IMR-90 (cell line): Measurements from ENCODE around the gene RPS27A. TPM values are rescaled to one million over a fixed set of nuclear protein-coding genes. Genes with fewer than 3 reads are reported as not detected.

ENCODE experiments used
- ATAC-seq: fragments of 200-7000 bp; cut with Tn5 transposase; 2 replicates; pipeline ENCODE4 v1.9.1; 2020; ENCODE audit warnings: low read depth, mild to moderate bottlenecking, moderate library complexity
- BruUV-seq: library from RNA; stranded (reverse); fragments of 400-500 nt; replicated peaks from 2 replicates; lab custom pipeline; 2021; lab: Mats Ljungman, UMichigan
- CTCF ChIA-PET: fragments of 300-600 bp; formaldehyde crosslinking; extraction: SDS; loops from one replicate; lab custom pipeline; 2021; ENCODE audit warnings: antibody characterized with exemption; lab: Yijun Ruan, JAX
- POLR2A ChIA-PET: fragments of 300-600 bp; sonication (Branson Sonifier 250); formaldehyde crosslinking; loops from one replicate; lab custom pipeline; 2022; ENCODE audit warnings: antibody characterized with exemption; ENCODE audit not compliant: unreplicated experiment; lab: Charles Lee
- DNase-seq: peaks from one replicate; pipeline ENCODE4 v3.0.0; 2013
- H2AFZ ChIP-seq: replicated peaks from 2 replicates; pipeline ENCODE3; 2013; ENCODE audit warnings: low read length, mild to moderate bottlenecking; ENCODE audit not compliant: poor library complexity
- H2AK5ac ChIP-seq: 2 replicates; pipeline ENCODE4 v1.6.1; 2013; ENCODE audit warnings: low read depth, low read length, inconsistent platforms
- H2AK9ac ChIP-seq: replicated peaks from 2 replicates; pipeline ENCODE3; 2013; ENCODE audit warnings: mild to moderate bottlenecking, low read depth, low read length, moderate library complexity; ENCODE audit not compliant: poor library complexity
- H2BK120ac ChIP-seq: 2 replicates; pipeline ENCODE4 v1.6.1; 2013; ENCODE audit warnings: low read depth, low read length, inconsistent platforms
- H2BK15ac ChIP-seq: 3 replicates; pipeline ENCODE4 v1.6.1; 2013; ENCODE audit warnings: low read depth, low read length, inconsistent platforms
- H2BK20ac ChIP-seq: 2 replicates; pipeline ENCODE4 v1.6.1; 2013; ENCODE audit warnings: low read depth, mild to moderate bottlenecking, inconsistent platforms, low read length, moderate library complexity
- H2BK5ac ChIP-seq: 2 replicates; pipeline ENCODE4 v1.6.1; 2013; ENCODE audit warnings: mild to moderate bottlenecking, low read depth, low read length, inconsistent platforms; ENCODE audit not compliant: poor library complexity, severe bottlenecking
- H3K14ac ChIP-seq: replicated peaks from 2 replicates; pipeline ENCODE4 v1.6.1; 2013; ENCODE audit warnings: low read depth, low read length, inconsistent platforms
- H3K18ac ChIP-seq: 2 replicates; pipeline ENCODE4 v1.6.1; 2013; ENCODE audit warnings: low read depth, low read length, control low read depth
- H3K23ac ChIP-seq: 2 replicates; pipeline ENCODE4 v1.6.1; 2013; ENCODE audit warnings: low read depth, low read length, inconsistent platforms
- H3K27ac ChIP-seq: 2 replicates; pipeline ENCODE4 v1.5.1; 2013; ENCODE audit warnings: mild to moderate bottlenecking, control low read depth, low read length; ENCODE audit not compliant: insufficient read depth
- H3K27me3 ChIP-seq: 2 replicates; pipeline ENCODE4 v1.6.1; 2013; ENCODE audit warnings: low read length; ENCODE audit not compliant: control insufficient read depth, insufficient read depth
- H3K36me3 ChIP-seq: 2 replicates; pipeline ENCODE4 v1.6.1; 2013; ENCODE audit warnings: low read length, mixed read lengths; ENCODE audit not compliant: control insufficient read depth, insufficient read depth
- H3K4ac ChIP-seq: 2 replicates; pipeline ENCODE4 v1.6.1; 2013; ENCODE audit warnings: low read depth, low read length, inconsistent platforms
- H3K4me1 ChIP-seq: 2 replicates; pipeline ENCODE4 v1.6.1; 2013; ENCODE audit warnings: low read length, mixed read lengths; ENCODE audit not compliant: control insufficient read depth, insufficient read depth
- H3K4me2 ChIP-seq: 2 replicates; pipeline ENCODE4 v1.6.1; 2013; ENCODE audit warnings: low read depth, mild to moderate bottlenecking, control low read depth, low read length, moderate library complexity
- H3K4me3 ChIP-seq: 2 replicates; pipeline ENCODE4 v1.5.1; 2013; ENCODE audit warnings: low read depth, mild to moderate bottlenecking, control low read depth, low read length, moderate library complexity; ENCODE audit not compliant: insufficient read depth
- H3K56ac ChIP-seq: 2 replicates; pipeline ENCODE4 v1.6.1; 2013; ENCODE audit warnings: low read length, inconsistent platforms; ENCODE audit not compliant: insufficient read depth; ENCODE audit errors: extremely low read depth
- H3K79me1 ChIP-seq, 2 experiments: 2 replicates each; pipeline ENCODE4 v1.6.1; 2013; ENCODE audit warnings: low read length in 2 of 2, inconsistent platforms in 1 of 2, low read depth in 1 of 2
- H3K9ac ChIP-seq: 2 replicates; pipeline ENCODE4 v1.6.1; 2013; ENCODE audit warnings: low read depth, low read length, control low read depth
- H3K9me1 ChIP-seq: 2 replicates; pipeline ENCODE4 v1.6.1; 2013; ENCODE audit warnings: low read length, inconsistent platforms; ENCODE audit not compliant: insufficient read depth
- H3K9me3 ChIP-seq: 2 replicates; pipeline ENCODE4 v1.6.1; 2013; ENCODE audit warnings: low read length; ENCODE audit not compliant: control insufficient read depth, insufficient read depth
- H4K20me1 ChIP-seq: 2 replicates; pipeline ENCODE4 v1.6.1; 2013; ENCODE audit warnings: low read length, inconsistent platforms; ENCODE audit not compliant: insufficient read depth
- H4K5ac ChIP-seq: 2 replicates; pipeline ENCODE4 v1.6.1; 2013; ENCODE audit warnings: mild to moderate bottlenecking, low read depth, low read length, control low read depth
- H4K8ac ChIP-seq, 2 experiments: 2 replicates each; pipeline ENCODE4 v1.6.1; 2013; ENCODE audit warnings: low read depth in 2 of 2, low read length in 2 of 2, control low read depth in 1 of 2, inconsistent platforms in 1 of 2
- H4K91ac ChIP-seq: 2 replicates; pipeline ENCODE4 v1.6.1; 2013; ENCODE audit warnings: low read depth, low read length, inconsistent platforms; ENCODE audit not compliant: insufficient read depth
- BHLHE40 ChIP-seq: fragments of 150-350 bp; IDR thresholded peaks from 2 replicates; pipeline ENCODE4 v1.6.1; 2016; ENCODE audit warnings: mild to moderate bottlenecking, low read depth, low read length
- CEBPB ChIP-seq: IDR thresholded peaks from 2 replicates; pipeline ENCODE4 v1.6.1; 2012; ENCODE audit warnings: low read depth, low read length, improper control_type of control experiment
- CHD1 ChIP-seq: IDR thresholded peaks from 2 replicates; pipeline ENCODE4 v1.6.1; 2012; ENCODE audit warnings: low read depth, low read length, improper control_type of control experiment
- FOS ChIP-seq: fragments of 150-350 bp; IDR thresholded peaks from 2 replicates; pipeline ENCODE4 v1.6.1; 2016; ENCODE audit warnings: low read depth, low read length
- MAFK ChIP-seq: IDR thresholded peaks from 2 replicates; pipeline ENCODE4 v1.6.1; 2012; ENCODE audit warnings: low read depth, low read length, improper control_type of control experiment
- MAZ ChIP-seq: IDR thresholded peaks from 2 replicates; pipeline ENCODE4 v1.6.1; 2012; ENCODE audit warnings: low read depth, mild to moderate bottlenecking, low read length, improper control_type of control experiment, moderate library complexity, borderline replicate concordance
- MXI1 ChIP-seq: IDR thresholded peaks from 2 replicates; pipeline ENCODE4 v1.6.1; 2012; ENCODE audit warnings: low read depth, mild to moderate bottlenecking, low read length, moderate library complexity, borderline replicate concordance
- NFE2L2 ChIP-seq: fragments of 150-350 bp; IDR thresholded peaks from 2 replicates; pipeline ENCODE4 v1.6.1; 2016; ENCODE audit warnings: low read depth, mild to moderate bottlenecking, low read length
- POLR2A ChIP-seq: IDR thresholded peaks from 2 replicates; pipeline ENCODE4 v1.6.1; 2012; ENCODE audit warnings: mild to moderate bottlenecking, low read depth, low read length
- RAD21 ChIP-seq: IDR thresholded peaks from 2 replicates; pipeline ENCODE4 v1.6.1; 2012; ENCODE audit warnings: low read length, improper control_type of control experiment
- RCOR1 ChIP-seq: IDR thresholded peaks from 2 replicates; pipeline ENCODE4 v1.6.1; 2012; ENCODE audit warnings: mild to moderate bottlenecking, low read length, improper control_type of control experiment; ENCODE audit not compliant: insufficient replicate concordance
- RFX5 ChIP-seq: IDR thresholded peaks from 2 replicates; pipeline ENCODE4 v1.8.0; 2012; ENCODE audit warnings: low read depth, mild to moderate bottlenecking, low read length, moderate library complexity
- SMC3 ChIP-seq: fragments of 150-350 bp; IDR thresholded peaks from 2 replicates; pipeline ENCODE4 v1.6.1; 2016; ENCODE audit warnings: low read depth, mild to moderate bottlenecking, antibody characterized with exemption, low read length, moderate library complexity
- WGBS, 2 experiments: methylation state at CpG; one replicate each; pipeline versions ENCODE4 v1.1.5 to v1.1.7; 2013; ENCODE audit warnings: missing lambda C conversion rate in 2 of 2; ENCODE audit not compliant: insufficient read length in 1 of 2; ENCODE audit errors: extremely low coverage in 2 of 2; 5-methylcytosine and 5-hydroxymethylcytosine counted together
- dilution Hi-C: fragments of 300-500 bp; cut with HindIII; formaldehyde crosslinking; loops from one replicate; pipeline ENCODE4 v1.14.3; 2018; ENCODE audit warnings: low sequenced_read_pairs; ENCODE audit not compliant: unreplicated experiment
- in situ Hi-C: fragments of 300-500 bp; cut with MboI; formaldehyde crosslinking; loops from 3 replicates; pipeline ENCODE4 v1.14.3; 2019; ENCODE audit warnings: low sequenced_read_pairs, inconsistent platforms, mixed read lengths
- intact Hi-C: fragments of 100-400 bp; cut with micrococcal nuclease; formaldehyde crosslinking; loops from 2 replicates; pipeline ENCODE4 v1.10.0; 2022
- polyA plus RNA-seq, 3 experiments: library from polyadenylated mRNA; depleted of rRNA; stranded (reverse); fragments of >200 nt; gene quantifications; 2 replicates each; pipeline ENCODE4 v1.2.3, GENCODE V29; 2012; ENCODE audit warnings: low replicate concordance in 1 of 3
- total RNA-seq: library from RNA; depleted of rRNA; stranded (reverse); fragments of >200 nt; gene quantifications from 2 replicates; pipeline ENCODE4 v1.2.3, GENCODE V29; 2012
- TF ChIP-seq, protein P1 (sequence below): conservative IDR thresholded peaks from 2 replicates; pipeline ENCODE4 v1.5.1; 2012; ENCODE audit warnings: mild to moderate bottlenecking, low read depth, low read length, improper control_type of control experiment
- TF ChIP-seq, protein P2 (sequence below): fragments of 150-350 bp; IDR thresholded peaks from 2 replicates; pipeline ENCODE4 v1.6.1; 2016; ENCODE audit warnings: low read depth, mild to moderate bottlenecking, low read length, moderate library complexity, borderline replicate concordance
- TF ChIP-seq, protein P3 (sequence below): fragments of 150-350 bp; IDR thresholded peaks from 2 replicates; pipeline ENCODE4 v1.6.1; 2017; ENCODE audit warnings: mild to moderate bottlenecking, antibody characterized with exemption, low read length, low read depth

RPS27A gene
- total and polyA plus RNA-seq, 2 of the 4 experiments (the other 2 are of a cell fraction): 496 to 1,421 TPM

DNA sequence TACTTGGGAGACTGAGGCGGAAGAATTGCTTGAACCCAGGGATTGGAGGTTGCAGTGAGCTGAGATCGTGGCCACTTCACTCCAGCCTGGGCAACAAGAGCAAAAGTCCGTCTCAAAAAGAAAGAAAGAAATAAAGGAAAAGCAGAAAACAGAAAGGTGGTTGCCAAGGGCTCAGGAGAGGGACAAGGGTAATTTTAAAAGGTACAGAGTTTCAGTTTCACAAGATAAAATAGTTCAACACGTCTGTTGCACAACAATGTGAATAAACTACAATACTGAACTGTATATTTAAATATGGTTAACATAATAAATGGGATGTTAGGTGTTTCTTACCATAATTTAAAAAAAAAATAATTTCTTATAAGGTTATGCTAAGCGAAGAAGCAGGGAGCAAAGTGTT lies 12.9 kb downstream of the RPS27A start:
- Histone ChIP-seq H3K56ac (no peak overlapping the region), H4K91ac (no peak overlapping the region), H3K27ac (no peak overlapping the region), H3K9me1 (0 out of 2 replicates have a peak, but pooled peaks cover 3% of the 10 kb centered on the region), H2BK120ac (no peak overlapping the region), H3K9ac (no peak overlapping the region), H3K4me2 (no peak overlapping the region), H2BK20ac (no peak overlapping the region), H3K23ac (no peak overlapping the region), H3K4me1 (no peaks in the 10 kb centered on the region), H3K4ac (no peak overlapping the region), H3K4me3 (no peak overlapping the region), H3K14ac (no peak overlapping the region), H3K79me1 (no peaks in the 10 kb centered on the region; a peak in 1 of 4 replicates), H3K9me3 (no peaks in the 10 kb centered on the region), H2BK15ac (no peak overlapping the region), H2AK5ac (no peak overlapping the region), H3K27me3 (no peaks in the 10 kb centered on the region), H3K18ac (no peak overlapping the region), H4K8ac (no peak overlapping the region), H2AK9ac (no peak overlapping the region), H4K5ac (no peak overlapping the region), H2AFZ (no peak overlapping the region), H4K20me1 (no peaks in the 10 kb centered on the region), H2BK5ac (no peak overlapping the region), H3K36me3 (peaks cover 17% of the 10 kb centered on the region)
- in situ Hi-C loops: no loop called here
- 100% methylated on average over 2 of the region's 5 CpGs; no CpG with 5 or more reads in 1 of the 2 experiments for WGBS, 2 experiments
- no peak for ATAC-seq
- TF ChIP-seq CEBPB (no peak), RAD21 (no peak), RFX5 (no peak), SMC3 (no peak), POLR2A (no peak), MAFK (no peak), BHLHE40 (no peak), MXI1 (no peak), FOS (no peak), RCOR1 (no peak), CHD1 (no peak), NFE2L2 (no peak), MAZ (no peak)
- TF ChIP-seq, protein P1, sequence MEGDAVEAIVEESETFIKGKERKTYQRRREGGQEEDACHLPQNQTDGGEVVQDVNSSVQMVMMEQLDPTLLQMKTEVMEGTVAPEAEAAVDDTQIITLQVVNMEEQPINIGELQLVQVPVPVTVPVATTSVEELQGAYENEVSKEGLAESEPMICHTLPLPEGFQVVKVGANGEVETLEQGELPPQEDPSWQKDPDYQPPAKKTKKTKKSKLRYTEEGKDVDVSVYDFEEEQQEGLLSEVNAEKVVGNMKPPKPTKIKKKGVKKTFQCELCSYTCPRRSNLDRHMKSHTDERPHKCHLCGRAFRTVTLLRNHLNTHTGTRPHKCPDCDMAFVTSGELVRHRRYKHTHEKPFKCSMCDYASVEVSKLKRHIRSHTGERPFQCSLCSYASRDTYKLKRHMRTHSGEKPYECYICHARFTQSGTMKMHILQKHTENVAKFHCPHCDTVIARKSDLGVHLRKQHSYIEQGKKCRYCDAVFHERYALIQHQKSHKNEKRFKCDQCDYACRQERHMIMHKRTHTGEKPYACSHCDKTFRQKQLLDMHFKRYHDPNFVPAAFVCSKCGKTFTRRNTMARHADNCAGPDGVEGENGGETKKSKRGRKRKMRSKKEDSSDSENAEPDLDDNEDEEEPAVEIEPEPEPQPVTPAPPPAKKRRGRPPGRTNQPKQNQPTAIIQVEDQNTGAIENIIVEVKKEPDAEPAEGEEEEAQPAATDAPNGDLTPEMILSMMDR: no peak
- TF ChIP-seq, protein P2, sequence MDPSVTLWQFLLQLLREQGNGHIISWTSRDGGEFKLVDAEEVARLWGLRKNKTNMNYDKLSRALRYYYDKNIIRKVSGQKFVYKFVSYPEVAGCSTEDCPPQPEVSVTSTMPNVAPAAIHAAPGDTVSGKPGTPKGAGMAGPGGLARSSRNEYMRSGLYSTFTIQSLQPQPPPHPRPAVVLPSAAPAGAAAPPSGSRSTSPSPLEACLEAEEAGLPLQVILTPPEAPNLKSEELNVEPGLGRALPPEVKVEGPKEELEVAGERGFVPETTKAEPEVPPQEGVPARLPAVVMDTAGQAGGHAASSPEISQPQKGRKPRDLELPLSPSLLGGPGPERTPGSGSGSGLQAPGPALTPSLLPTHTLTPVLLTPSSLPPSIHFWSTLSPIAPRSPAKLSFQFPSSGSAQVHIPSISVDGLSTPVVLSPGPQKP: no peak
- TF ChIP-seq, protein P3, sequence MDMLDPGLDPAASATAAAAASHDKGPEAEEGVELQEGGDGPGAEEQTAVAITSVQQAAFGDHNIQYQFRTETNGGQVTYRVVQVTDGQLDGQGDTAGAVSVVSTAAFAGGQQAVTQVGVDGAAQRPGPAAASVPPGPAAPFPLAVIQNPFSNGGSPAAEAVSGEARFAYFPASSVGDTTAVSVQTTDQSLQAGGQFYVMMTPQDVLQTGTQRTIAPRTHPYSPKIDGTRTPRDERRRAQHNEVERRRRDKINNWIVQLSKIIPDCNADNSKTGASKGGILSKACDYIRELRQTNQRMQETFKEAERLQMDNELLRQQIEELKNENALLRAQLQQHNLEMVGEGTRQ: no peak
- intact Hi-C loops: no loop called here
- DNase-seq: no peak
- POLR2A ChIA-PET: no interaction called here
- CTCF ChIA-PET: no interaction called here
- dilution Hi-C loops: no loop called here
- no TSS peak for BruUV-seq
